H1 (cell line): ENCODE measurements around the gene DMPK. TPM values are rescaled to one million over a fixed set of nuclear protein-coding genes. Genes with fewer than 3 reads are reported as not detected.

Source experiments
- CBX8 ChIP-seq: fragments of 300-800, 300-1000 bp; sonication (generic); IDR thresholded peaks from 2 replicates; pipeline ENCODE4 v1.7.1; 2016; ENCODE audit warnings: low read depth, low read length, borderline replicate concordance
- EP300 ChIP-seq, 2 experiments: IDR thresholded peaks; 1 replicate in 1 of 2; 2 replicates in 1 of 2; pipeline ENCODE4 v1.6.1; 2011 to 2012; ENCODE audit warnings: low read depth in 2 of 2, low read length in 2 of 2, mild to moderate bottlenecking in 2 of 2, borderline replicate concordance in 1 of 2, inconsistent platforms in 1 of 2, moderate library complexity in 1 of 2
- NANOG ChIP-seq: IDR thresholded peaks from 2 replicates; pipeline ENCODE4 v1.6.1; 2011; ENCODE audit warnings: low read length, low read depth, mild to moderate bottlenecking, inconsistent platforms; ENCODE audit not compliant: insufficient read depth, poor library complexity, severe bottlenecking
- RXRA ChIP-seq: IDR thresholded peaks from 2 replicates; pipeline ENCODE4 v1.6.1; 2011; ENCODE audit warnings: low read depth, mild to moderate bottlenecking, low read length, moderate library complexity; ENCODE audit not compliant: insufficient read depth
- SIN3A ChIP-seq, 2 experiments: IDR thresholded peaks in 1 of 2; conservative IDR thresholded peaks in 1 of 2; 2 replicates each; pipeline ENCODE4 v1.6.1; 2011 to 2012; ENCODE audit warnings: low read length in 2 of 2, improper control_type of control experiment in 1 of 2, low read depth in 1 of 2, mild to moderate bottlenecking in 1 of 2
- SP4 ChIP-seq: IDR thresholded peaks from 2 replicates; pipeline ENCODE4 v1.6.1; 2012; ENCODE audit warnings: low read length, inconsistent platforms
- SUZ12 ChIP-seq: fragments of 200-600 bp; sonication (generic); IDR thresholded peaks from 2 replicates; pipeline ENCODE4 v1.6.1; 2012; ENCODE audit warnings: mild to moderate bottlenecking, inconsistent platforms, low read length, moderate library complexity, mixed read lengths
- polyA plus RNA-seq, 7 experiments: library from polyadenylated mRNA; depleted of rRNA in 3 of 7; stranded (reverse) in 5 of 7; unstranded in 2 of 7; fragments of >200 nt in 5 of 7; fragments of 200-250 nt in 2 of 7; gene quantifications; 1 replicate in 5 of 7; 2 replicates in 1 of 7; 4 replicates in 1 of 7; pipeline versions ENCODE4 v1.2.1 to v1.2.3, GENCODE V29; 2011 to 2013; ENCODE audit warnings: missing spikeins in 2 of 7, mixed read lengths in 2 of 7
- total RNA-seq: library from RNA; stranded (reverse); fragmentation: NEBNext Ultra II Directional; extraction: Animal tissue kit (Norgen Biotek cat#: 25700); gene quantifications from 2 replicates; pipeline ENCODE4 v1.2.1, GENCODE V29; 2021

Gene DMPK
- total and polyA plus RNA-seq, 2 of the 8 experiments (the other 6 are each of a cell fraction or from before 2014, with no cell fraction given), result 13.7 to 27.4 TPM

DNA sequence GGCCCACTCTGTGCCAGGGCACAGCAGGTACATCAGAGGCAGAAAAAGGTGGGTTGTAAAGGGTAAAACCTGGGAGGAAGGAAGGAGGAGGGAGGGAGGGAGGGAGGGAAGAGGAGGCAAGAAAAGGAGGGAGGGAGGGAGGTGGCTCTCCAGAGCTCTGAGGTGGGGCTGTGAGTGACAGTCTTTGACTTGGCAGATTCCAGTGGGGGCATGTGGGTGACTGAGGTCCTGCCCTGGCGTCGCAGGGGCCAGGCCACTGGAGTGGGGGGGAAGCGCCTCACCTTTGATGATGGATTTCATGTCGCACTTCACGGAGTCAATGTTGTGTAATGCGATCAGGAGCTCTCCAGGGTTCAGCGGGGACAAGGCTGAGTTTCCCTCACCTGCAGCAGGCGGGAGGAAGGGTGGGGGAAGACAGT lies 38.8 kb upstream of the DMPK start (continued):
- TF ChIP-seq EP300 (IDR thresholded peaks at IDR 0.05; ENCODE audit: borderline replicate concordance in 1 of 2, low read depth in 2 of 2, low read length in 2 of 2) (no peak), RXRA (no peak), NANOG (no peak), CBX8 (no peak), SIN3A (conservative IDR thresholded peaks at IDR 0.05 in 1 of 2, IDR thresholded peaks at IDR 0.05 in 1 of 2; ENCODE audit: low read depth in 1 of 2, low read length in 2 of 2) (no peak), SP4 (no peak), SUZ12 (no peak)
